ENCODE data around the gene CD247.

GRCh38 chr1:167532964-167533824, 14.9 kb upstream of the CD247 start:
- TF ChIP-seq, protein P1, sequence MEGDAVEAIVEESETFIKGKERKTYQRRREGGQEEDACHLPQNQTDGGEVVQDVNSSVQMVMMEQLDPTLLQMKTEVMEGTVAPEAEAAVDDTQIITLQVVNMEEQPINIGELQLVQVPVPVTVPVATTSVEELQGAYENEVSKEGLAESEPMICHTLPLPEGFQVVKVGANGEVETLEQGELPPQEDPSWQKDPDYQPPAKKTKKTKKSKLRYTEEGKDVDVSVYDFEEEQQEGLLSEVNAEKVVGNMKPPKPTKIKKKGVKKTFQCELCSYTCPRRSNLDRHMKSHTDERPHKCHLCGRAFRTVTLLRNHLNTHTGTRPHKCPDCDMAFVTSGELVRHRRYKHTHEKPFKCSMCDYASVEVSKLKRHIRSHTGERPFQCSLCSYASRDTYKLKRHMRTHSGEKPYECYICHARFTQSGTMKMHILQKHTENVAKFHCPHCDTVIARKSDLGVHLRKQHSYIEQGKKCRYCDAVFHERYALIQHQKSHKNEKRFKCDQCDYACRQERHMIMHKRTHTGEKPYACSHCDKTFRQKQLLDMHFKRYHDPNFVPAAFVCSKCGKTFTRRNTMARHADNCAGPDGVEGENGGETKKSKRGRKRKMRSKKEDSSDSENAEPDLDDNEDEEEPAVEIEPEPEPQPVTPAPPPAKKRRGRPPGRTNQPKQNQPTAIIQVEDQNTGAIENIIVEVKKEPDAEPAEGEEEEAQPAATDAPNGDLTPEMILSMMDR (conservative IDR thresholded peaks at IDR 0.05; ENCODE audit: low read depth, low read length): no peak
- no peak for TF ChIP-seq EZH2 (IDR thresholded peaks at IDR 0.05; ENCODE audit: borderline replicate concordance, low read depth, low read length, poor library complexity, severe bottlenecking)
